GM10266 (cell line): ENCODE measurements around the gene SIPA1L3.

Source experiments
- DNase-seq: peaks from one replicate; pipeline ENCODE4 v3.0.0; 2012; ENCODE audit errors: extremely low spot score
- CTCF ChIP-seq: IDR thresholded peaks from 2 replicates; pipeline ENCODE4 v1.5.1; 2012; ENCODE audit warnings: mild to moderate bottlenecking, low read depth; ENCODE audit not compliant: control insufficient read depth, insufficient read depth; ENCODE audit errors: missing control alignments

SIPA1L3 gene

DNA sequence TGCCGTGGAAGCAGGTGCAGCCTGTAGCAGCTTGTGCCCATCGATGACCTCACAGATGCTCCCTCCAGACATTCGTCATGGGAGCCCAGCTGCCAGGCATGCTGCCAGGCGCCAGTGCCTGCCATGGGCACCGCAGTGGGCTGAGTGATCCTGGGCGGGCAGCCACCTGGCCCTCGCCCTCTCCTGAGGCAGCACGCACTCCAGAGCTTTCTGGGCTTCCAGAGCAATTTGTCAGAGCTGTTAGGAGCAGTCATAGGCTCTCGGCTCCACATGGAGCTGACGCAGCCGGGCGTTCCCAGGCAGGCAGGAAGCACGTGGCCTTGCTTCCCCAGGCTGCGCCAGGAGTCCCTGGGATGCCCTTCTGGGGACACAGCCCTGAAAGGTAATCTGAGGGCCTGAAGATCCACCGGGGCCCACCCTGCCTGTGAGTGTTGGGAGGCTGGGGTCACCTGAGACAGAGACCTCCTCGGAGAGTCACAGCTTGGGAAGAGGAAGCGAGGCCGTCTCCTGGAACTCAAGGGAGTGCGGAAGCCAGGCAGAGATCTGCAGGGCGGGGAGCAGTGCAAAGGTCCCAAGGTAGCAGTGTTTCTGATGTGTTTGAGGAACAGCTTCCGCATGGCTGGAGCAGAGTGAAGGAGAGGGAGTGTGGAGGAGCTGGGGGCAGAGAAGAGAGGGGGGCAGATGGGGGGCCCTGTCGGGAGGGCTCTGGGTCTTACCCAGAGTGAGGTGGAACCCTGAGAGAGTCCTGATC lies 266.5 kb downstream of the SIPA1L3 start:
- no peak for TF ChIP-seq CTCF
- DNase-seq: no peak

GRCh38 chr19:38175422-38175821 lies 268.4 kb downstream of the SIPA1L3 start:
- no peak for DNase-seq
- no peak for TF ChIP-seq CTCF

DNA sequence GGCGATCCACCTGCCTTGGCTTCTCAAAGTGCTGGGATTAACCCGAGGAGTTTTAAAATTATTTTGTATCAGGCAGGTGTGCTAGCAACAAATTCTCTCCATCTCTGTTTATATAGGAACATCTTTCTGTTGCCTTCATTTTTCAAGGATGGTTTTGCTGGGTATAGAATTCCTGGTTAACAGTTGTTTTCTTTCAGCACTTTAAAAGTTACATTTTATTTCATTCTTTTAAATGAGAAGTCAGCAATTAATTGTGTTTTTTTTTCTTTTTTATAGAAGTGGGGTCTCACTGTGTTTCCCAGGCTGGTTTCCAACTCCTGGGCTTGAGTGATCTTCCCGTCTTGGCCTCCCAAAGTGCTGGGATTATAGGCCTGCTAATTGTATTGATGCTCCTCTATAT lies 273.1 kb downstream of the SIPA1L3 start:
- DNase-seq: no peak
- TF ChIP-seq CTCF: no peak

DNA sequence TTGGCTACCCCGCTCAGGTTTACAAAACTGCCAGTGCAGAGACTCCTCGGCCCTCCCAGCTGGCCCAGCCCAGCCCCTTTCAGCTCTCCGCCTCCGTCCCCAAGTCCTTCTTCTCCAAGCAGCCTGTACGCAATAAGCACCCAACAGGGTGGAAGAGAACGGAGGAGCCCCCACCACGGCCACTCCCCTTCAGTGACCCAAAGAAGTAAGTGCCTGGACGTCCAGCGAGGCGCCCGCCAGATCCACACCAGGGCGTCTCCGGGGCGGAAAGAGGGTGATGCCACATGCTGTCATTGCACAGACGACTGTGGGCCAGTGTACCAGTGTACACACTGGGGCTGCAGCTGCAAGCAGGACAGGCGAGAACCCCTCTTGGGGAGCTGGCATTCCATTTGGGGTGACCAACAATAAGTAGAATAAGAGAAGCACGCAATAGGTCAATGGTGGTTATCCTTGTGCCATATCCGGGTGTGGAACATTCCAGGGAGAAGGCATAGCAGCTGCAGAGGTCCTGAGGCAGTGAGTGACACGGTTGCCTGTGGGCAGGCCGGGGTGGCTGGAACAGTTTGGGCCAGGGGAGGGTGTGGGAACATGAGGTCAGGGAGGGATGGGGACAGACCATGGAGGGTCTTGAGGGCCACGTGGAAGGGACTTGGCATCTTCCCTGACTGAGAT lies 275.7 kb downstream of the SIPA1L3 start:
- no peak for DNase-seq
- no peak for TF ChIP-seq CTCF

- no peak for DNase-seq
- TF ChIP-seq CTCF: no peak
These were observed 276.4 kb downstream of the SIPA1L3 start for GRCh38 chr19:38183251-38183897.

DNA sequence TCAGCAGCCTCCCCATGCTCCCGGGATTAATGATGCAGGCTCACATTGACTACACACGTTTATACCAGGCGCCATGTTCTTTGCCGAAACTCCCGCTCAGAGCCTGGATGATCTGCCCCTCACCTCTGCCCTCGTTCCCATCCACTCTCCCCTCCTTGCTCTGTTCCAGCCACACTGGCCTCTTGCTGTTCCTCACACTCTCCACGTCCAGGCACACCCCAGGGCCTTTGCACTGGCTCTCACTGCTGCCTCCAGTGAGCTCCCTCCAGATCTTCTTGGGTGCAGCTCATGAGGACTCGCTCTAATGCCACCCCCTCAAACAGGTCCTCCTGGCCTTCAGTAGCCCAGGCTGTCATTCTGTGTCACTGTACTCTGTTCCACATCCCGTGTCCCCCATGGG lies 277.8 kb downstream of the SIPA1L3 start:
- no peak for TF ChIP-seq CTCF
- no peak for DNase-seq

DNA sequence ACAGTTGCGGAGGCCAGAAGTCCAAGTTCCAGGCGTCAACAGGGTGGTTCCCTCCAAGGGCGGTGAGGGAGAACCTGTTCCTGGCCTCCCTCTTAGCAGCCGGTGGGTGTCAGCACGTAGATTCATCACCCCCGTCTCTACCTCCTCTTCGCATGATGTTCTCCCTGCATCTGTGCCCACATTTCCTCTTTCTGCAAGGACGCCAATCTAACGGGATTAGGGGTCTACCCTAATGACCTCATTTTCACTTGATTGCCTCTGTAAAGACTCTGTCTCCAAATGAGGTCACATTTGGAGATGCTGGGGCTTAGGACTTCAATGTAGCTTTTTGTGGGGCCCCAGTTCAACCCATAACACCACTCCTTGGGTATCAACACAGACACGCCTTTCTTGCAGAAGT lies 278.6 kb downstream of the SIPA1L3 start:
- DNase-seq: no peak
- no peak for TF ChIP-seq CTCF
